ENCODE data around the gene SIMC1. TPM values are rescaled to one million over a fixed set of nuclear protein-coding genes. Genes with fewer than 3 reads are reported as not detected.

SIMC1 gene
- total RNA-seq, 1 experiment from 2014 or later, result 17.9 TPM

DNA sequence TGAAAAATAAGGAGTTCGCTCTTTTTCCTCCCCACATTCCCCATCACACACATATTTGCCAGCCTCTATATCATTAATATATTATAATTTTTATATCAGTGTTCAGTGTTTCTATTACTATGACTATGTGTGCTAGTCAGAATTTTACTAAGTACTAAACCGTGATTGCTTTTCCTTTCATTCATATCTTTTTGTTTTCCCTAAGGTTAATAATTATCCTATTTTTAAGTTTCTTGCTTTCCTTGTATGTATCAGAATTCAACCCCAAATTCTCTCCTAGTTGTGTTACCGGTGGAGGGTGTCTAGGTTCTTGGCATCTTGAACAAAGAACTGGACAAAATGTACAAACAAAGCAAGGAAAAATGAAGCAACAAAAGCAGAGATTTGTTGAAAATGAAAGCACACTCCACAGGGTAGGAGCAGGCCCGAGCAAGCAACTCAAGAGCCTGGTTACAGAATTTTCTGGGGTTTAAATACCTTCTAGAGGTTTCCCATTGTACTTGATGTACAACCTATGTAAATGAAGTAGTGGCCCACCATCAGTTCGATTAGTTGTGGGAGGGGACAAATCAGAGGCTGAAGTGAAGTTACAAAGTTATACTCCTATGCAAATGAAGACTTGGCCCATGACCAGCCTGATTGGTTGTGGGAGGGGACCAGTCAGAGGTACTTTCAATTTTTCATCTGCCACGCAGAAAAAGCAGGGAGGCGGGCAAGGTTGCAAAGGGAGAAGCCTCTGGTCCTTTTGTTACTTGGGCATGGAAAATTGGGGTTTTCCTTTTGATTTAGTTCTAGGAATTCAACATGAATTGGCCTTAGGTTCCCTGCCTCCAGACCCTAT lies 79.5 kb downstream of the SIMC1 start:
- peaks cover 20% of the 10 kb centered on the region for H3K36me3 Mint-ChIP-seq
- CTCF ChIA-PET, result no interaction called here

DNA sequence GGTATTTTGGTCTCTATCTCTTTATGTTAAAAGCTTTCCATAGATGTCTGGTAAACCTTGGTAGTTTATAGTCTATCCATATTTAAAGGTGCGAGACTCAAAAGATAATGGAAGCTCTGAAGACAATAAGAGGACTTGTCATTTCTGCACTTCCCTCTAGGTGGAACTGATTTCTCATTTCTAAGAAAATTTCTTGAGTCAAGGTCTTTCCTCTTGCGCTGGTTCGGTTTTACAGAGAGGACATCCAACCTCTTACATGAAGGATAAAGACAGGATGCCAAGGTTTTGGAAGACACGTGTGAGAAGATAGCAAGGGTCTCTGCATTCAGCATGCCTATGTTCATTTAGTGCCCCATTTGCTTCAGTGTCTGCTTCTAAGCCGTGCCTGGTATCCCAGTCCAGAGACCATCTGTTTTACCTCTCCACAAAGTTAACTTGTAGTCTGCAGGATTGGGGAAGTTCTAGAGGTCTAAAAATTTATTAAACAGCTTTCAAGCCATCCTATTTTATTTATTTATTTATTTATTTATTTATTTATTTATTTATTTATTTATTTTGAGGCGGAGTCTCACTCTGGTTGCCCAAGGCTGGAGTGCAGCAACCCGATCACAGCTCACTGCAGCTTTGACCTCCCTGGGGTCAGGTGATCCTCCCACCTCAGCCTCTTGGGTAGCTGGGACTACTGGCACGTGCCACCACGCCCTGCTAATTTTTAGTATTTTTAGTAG lies 81.8 kb downstream of the SIMC1 start:
- Mint-ChIP-seq H3K9me3 (no peaks in the 10 kb centered on the region), H3K27ac (no peak overlapping the region), H3K4me3 (no peak overlapping the region), H3K27me3 (ENCODE audit: low read depth) (no peaks in the 10 kb centered on the region), H3K36me3 (peaks cover 18% of the 10 kb centered on the region), H3K4me1 (no peaks in the 10 kb centered on the region)
- no peak for ATAC-seq
- no peak for DNase-seq (ENCODE audit: low spot score)
- TF ChIP-seq NR3C1 (CRISPR knock-in tag; conservative IDR thresholded peaks at IDR 0.05; ENCODE audit: low read depth), result no peak
- TF ChIP-seq, protein P1, sequence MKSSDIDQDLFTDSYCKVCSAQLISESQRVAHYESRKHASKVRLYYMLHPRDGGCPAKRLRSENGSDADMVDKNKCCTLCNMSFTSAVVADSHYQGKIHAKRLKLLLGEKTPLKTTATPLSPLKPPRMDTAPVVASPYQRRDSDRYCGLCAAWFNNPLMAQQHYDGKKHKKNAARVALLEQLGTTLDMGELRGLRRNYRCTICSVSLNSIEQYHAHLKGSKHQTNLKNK (CRISPR knock-in tag; IDR thresholded peaks at IDR 0.05), result no peak
- no peak for TF ChIP-seq NFE2L1 (CRISPR knock-in tag; IDR thresholded peaks at IDR 0.05)
- TF ChIP-seq MXD4 (CRISPR knock-in tag; IDR thresholded peaks at IDR 0.05; ENCODE audit: borderline replicate concordance), result no peak
- TF ChIP-seq IRF2 (CRISPR knock-in tag; IDR thresholded peaks at IDR 0.05; ENCODE audit: borderline replicate concordance, low read depth), result no peak
- TF ChIP-seq HMGA2 (CRISPR knock-in tag; IDR thresholded peaks at IDR 0.05), result no peak
- TF ChIP-seq ATF1 (CRISPR knock-in tag; IDR thresholded peaks at IDR 0.05), result no peak
- no peak for TF ChIP-seq CREM (CRISPR knock-in tag; IDR thresholded peaks at IDR 0.05)
- TF ChIP-seq, protein P2, sequence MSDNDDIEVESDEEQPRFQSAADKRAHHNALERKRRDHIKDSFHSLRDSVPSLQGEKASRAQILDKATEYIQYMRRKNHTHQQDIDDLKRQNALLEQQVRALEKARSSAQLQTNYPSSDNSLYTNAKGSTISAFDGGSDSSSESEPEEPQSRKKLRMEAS (CRISPR knock-in tag; IDR thresholded peaks at IDR 0.05), result no peak
- no peak for TF ChIP-seq ZNF396 (CRISPR knock-in tag; IDR thresholded peaks at IDR 0.05; ENCODE audit: borderline replicate concordance)
- ChIA-PET POLR2A (no interaction called here), CTCF (interaction anchor here (1.3 to 1.4 kb wide), 2 partner anchors 591 to 786 kb away, joined by 3 read pairs; no protein-coding TSS in a partner anchor)

More for the DNA sequence above, 79.5 kb downstream of the SIMC1 start:
- Mint-ChIP-seq H3K27me3 (ENCODE audit: low read depth) (no peaks in the 10 kb centered on the region), H3K4me1 (no peaks in the 10 kb centered on the region), H3K9me3 (no peaks in the 10 kb centered on the region), H3K4me3 (no peak overlapping the region), H3K27ac (no peak overlapping the region)
- TF ChIP-seq, protein P3, sequence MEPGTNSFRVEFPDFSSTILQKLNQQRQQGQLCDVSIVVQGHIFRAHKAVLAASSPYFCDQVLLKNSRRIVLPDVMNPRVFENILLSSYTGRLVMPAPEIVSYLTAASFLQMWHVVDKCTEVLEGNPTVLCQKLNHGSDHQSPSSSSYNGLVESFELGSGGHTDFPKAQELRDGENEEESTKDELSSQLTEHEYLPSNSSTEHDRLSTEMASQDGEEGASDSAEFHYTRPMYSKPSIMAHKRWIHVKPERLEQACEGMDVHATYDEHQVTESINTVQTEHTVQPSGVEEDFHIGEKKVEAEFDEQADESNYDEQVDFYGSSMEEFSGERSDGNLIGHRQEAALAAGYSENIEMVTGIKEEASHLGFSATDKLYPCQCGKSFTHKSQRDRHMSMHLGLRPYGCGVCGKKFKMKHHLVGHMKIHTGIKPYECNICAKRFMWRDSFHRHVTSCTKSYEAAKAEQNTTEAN (CRISPR knock-in tag; IDR thresholded peaks at IDR 0.05), result no peak
- TF ChIP-seq MXD4 (CRISPR knock-in tag; IDR thresholded peaks at IDR 0.05; ENCODE audit: borderline replicate concordance) (no peak), ETV6 (CRISPR knock-in tag; IDR thresholded peaks at IDR 0.05) (no peak), RORB (CRISPR knock-in tag; IDR thresholded peaks at IDR 0.05) (no peak)
- no peak for ATAC-seq
- POLR2A ChIA-PET, result no interaction called here
- DNase-seq (ENCODE audit: low spot score), result no peak

DNA sequence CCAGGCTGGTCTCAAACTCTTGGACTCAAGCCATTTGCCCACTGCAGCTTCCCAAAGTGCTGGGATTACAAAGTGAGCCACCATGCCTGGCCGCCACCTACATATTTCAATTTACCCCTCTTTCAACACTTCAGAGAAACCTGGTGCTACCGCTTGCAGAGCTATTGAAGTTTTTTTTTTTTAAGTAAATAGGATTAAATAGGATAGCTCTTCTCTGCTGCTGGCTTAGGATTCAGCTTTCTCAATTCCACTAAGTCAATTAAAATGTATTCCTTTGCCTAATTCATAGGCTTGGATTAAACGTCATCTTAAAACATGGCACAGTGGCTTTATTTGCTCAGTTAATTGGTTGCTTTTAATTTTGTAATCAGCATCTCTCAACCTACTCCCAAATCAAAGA lies 82.4 kb downstream of the SIMC1 start:
- CTCF ChIA-PET, result interaction anchor here (0.6 to 1.4 kb wide), 2 partner anchors 591 to 598 kb away, joined by 3 read pairs; no protein-coding TSS in a partner anchor
- no peaks in the 10 kb centered on the region for H3K4me1 Mint-ChIP-seq
- DNase-seq (ENCODE audit: low spot score), result no peak
- H3K27me3 Mint-ChIP-seq (ENCODE audit: low read depth), result no peaks in the 10 kb centered on the region
- no peaks in the 10 kb centered on the region for H3K9me3 Mint-ChIP-seq
- ATAC-seq, result no peak
- POLR2A ChIA-PET, result no interaction called here
- H3K36me3 Mint-ChIP-seq, result peaks cover 18% of the 10 kb centered on the region
- no peak overlapping the region for H3K4me3 Mint-ChIP-seq
- H3K27ac Mint-ChIP-seq, result no peak overlapping the region
- TF ChIP-seq, protein P4, sequence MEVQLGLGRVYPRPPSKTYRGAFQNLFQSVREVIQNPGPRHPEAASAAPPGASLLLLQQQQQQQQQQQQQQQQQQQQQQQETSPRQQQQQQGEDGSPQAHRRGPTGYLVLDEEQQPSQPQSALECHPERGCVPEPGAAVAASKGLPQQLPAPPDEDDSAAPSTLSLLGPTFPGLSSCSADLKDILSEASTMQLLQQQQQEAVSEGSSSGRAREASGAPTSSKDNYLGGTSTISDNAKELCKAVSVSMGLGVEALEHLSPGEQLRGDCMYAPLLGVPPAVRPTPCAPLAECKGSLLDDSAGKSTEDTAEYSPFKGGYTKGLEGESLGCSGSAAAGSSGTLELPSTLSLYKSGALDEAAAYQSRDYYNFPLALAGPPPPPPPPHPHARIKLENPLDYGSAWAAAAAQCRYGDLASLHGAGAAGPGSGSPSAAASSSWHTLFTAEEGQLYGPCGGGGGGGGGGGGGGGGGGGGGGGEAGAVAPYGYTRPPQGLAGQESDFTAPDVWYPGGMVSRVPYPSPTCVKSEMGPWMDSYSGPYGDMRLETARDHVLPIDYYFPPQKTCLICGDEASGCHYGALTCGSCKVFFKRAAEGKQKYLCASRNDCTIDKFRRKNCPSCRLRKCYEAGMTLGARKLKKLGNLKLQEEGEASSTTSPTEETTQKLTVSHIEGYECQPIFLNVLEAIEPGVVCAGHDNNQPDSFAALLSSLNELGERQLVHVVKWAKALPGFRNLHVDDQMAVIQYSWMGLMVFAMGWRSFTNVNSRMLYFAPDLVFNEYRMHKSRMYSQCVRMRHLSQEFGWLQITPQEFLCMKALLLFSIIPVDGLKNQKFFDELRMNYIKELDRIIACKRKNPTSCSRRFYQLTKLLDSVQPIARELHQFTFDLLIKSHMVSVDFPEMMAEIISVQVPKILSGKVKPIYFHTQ (CRISPR knock-in tag; IDR thresholded peaks at IDR 0.05), result no peak
- TF ChIP-seq ZNF138 (CRISPR knock-in tag; conservative IDR thresholded peaks at IDR 0.05) (no peak), PRRX2 (CRISPR knock-in tag; IDR thresholded peaks at IDR 0.05) (no peak), TEAD4 (CRISPR knock-in tag; IDR thresholded peaks at IDR 0.05) (no peak), NR2C2 (CRISPR knock-in tag; IDR thresholded peaks at IDR 0.05) (no peak), RELA (CRISPR knock-in tag; IDR thresholded peaks at IDR 0.05; ENCODE audit: borderline replicate concordance) (no peak)
- TF ChIP-seq, protein P5, sequence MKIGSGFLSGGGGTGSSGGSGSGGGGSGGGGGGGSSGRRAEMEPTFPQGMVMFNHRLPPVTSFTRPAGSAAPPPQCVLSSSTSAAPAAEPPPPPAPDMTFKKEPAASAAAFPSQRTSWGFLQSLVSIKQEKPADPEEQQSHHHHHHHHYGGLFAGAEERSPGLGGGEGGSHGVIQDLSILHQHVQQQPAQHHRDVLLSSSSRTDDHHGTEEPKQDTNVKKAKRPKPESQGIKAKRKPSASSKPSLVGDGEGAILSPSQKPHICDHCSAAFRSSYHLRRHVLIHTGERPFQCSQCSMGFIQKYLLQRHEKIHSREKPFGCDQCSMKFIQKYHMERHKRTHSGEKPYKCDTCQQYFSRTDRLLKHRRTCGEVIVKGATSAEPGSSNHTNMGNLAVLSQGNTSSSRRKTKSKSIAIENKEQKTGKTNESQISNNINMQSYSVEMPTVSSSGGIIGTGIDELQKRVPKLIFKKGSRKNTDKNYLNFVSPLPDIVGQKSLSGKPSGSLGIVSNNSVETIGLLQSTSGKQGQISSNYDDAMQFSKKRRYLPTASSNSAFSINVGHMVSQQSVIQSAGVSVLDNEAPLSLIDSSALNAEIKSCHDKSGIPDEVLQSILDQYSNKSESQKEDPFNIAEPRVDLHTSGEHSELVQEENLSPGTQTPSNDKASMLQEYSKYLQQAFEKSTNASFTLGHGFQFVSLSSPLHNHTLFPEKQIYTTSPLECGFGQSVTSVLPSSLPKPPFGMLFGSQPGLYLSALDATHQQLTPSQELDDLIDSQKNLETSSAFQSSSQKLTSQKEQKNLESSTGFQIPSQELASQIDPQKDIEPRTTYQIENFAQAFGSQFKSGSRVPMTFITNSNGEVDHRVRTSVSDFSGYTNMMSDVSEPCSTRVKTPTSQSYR (CRISPR knock-in tag; IDR thresholded peaks at IDR 0.05), result no peak
- TF ChIP-seq, protein P3 (CRISPR knock-in tag; IDR thresholded peaks at IDR 0.05), result no peak
